Cerebellar nuclear complex (tissue), 1 donor: Measurements from ENCODE around the gene KLHL29.

Experiments
- DNase-seq, 2 experiments: peaks; one replicate each; lab custom pipeline; 2025; lab: John Stamatoyannopoulos, UW

Gene KLHL29

GRCh38 chr2:23616630-23617029, 231.7 kb downstream of the KLHL29 start:
- no peak for DNase-seq

DNA sequence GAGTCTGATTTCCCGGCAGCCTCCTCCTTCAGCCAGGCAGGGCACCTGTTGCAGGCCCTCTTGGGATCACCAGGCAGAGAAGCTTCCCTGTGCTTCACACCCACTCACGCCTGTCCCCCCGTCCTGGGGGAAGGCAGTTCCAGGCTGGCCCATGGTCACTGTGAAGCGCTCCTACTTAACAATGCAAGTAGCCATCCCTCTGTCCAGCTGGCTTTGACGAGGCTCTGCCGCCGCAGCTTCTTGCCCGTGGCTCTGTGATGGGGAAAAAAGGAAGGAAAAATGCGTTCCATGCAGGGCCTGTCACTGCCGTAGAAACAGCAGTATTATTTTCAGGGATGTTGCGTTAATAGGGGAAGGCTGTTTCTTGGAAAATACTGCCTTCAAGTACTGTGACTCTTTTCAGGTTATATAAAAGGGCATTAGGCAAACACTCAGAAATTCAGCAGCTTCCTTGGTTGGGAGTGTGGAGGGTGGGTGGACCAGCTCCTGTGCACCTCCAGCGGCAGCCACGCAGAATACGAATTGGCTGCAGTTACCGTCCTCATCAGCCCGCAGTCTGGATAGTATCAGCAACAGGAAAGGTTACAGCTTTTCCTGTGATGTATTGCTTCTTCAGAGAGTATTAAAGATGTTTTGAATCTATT, 232.3 kb downstream of the KLHL29 start:
- no peak for DNase-seq

DNA sequence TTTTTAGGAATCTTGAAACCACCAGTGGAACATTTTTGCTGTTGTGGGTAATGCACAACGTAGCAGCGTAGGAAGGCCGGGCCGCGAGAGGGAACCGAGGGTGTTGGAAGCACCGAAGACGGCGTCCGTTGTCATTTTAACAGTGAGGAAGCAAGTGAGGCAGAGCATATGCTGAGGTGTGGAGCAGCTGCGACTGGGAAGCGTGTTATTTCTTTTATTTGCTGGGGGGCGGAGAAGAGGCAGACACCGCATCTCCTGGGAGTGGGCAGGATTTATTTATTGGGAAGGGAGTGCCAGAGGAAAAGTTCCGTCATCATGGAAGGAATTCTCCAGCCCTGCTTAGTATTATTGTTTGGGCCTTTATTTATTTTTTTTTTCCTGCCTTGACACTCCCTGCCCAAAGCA, 232.8 kb downstream of the KLHL29 start:
- DNase-seq = no peak

DNA sequence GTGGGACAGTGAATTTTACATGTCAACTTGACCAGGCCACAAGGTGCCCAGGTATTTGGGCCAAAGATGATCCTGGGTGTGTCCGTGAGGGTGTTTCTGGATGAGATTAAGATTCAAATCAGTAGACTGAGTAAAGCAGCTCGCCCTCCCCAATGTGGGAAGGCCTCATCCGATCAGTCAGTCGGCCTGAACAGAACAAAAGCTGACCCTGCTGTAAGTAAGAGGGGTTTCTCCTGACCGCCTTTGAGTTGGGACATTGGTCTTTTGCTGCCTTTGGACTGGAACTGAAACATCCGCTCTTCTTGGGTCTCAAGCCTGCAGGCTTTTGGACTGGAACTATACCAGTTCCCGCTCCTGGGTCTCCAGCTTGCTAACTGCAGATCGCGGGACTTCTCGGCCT, 233.3 kb downstream of the KLHL29 start:
- DNase-seq = no peak

- no peak for DNase-seq
Measured at GRCh38 chr2:23618794-23619530, 234.0 kb downstream of the KLHL29 start.

- no peak for DNase-seq
Measured at GRCh38 chr2:23619941-23620340, 235.0 kb downstream of the KLHL29 start.

GRCh38 chr2:23620841-23621341, 235.9 kb downstream of the KLHL29 start:
- DNase-seq = no peak

DNA sequence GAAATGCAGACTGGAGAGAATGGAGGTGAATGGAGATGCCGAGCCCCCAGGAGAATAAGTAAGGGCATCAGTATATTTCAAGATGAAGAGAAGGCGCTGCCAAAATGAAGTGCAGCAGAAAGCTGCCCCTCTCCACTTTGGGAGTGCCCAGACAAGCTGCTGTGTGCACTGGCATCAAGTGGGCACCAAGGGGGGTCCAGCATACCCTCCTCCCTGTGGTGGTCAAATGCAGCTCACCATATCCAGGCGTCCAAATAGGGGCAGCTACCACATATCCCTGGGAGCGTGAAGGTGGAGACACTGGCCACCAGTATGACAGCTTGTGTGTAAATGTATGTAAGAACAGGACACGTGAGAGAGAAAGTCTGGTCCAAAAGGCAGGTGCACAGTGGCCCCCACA, 236.6 kb downstream of the KLHL29 start:
- DNase-seq = no peak

- DNase-seq = no peak
Measured at GRCh38 chr2:23622466-23622865, 237.5 kb downstream of the KLHL29 start.

GRCh38 chr2:23622966-23623675, 238.1 kb downstream of the KLHL29 start:
- no peak for DNase-seq

GRCh38 chr2:23624378-23624777, 239.4 kb downstream of the KLHL29 start:
- DNase-seq = no peak

DNA sequence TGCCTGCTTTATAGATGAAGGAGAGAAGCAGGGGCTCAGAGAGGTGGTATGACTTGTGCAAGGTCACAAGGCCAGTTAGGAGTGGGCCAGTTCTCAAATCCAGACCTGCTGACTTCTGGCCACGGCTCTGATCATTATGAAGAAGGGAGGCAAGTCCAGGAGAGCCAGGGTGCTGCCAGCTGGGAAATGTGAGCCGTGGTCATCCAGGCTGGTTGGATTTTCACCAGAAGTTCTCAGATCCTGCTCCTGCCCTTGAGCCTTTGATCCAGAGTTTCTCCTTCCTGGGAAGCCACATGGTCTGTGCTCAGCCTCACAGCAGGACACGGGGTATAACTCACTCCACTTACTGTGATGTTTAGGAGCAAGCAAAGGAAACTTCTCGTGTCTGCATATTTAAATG, 239.9 kb downstream of the KLHL29 start:
- DNase-seq = no peak

- DNase-seq = no peak
Measured at GRCh38 chr2:23625726-23626125, 240.7 kb downstream of the KLHL29 start.

GRCh38 chr2:23626701-23627230, 241.8 kb downstream of the KLHL29 start:
- DNase-seq = no peak

DNA sequence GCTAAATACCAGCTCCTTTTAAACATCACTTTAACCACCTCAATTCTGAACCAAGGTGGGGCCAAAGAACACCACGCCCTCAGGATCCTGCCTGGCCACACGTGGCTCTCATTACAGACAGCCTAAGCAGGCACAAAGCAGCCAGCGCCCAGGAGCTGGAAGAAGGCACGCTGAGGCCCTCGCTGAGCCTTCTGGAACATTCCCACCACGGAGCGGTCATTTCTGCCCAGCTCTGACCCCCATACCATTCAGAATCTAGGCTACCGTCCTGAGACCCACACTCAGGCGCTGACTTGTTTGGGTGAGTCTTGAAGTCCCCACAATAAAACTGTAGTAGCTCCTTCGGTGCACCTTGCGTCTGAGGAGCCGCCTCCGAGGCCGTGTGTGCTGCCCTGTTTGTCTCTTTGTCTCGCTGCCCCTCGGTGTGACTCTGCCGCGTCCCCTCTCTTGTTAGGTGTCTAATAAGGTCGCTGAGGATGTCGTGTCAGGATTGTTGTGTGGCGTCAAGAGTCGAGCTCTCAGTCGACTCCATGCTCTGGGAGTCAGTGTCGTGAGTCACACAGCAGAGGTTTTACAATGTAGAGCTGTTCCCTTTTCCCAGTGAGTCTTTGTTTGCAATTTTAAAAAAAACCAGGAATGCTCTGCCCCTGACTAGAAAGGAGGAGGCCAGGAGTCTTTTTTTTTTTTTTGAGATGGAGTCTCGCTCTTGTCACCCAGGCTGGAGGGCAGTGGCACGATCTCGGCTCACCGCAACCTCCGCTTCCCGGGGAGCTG, 242.4 kb downstream of the KLHL29 start:
- no peak for DNase-seq

- DNase-seq = no peak
Measured at GRCh38 chr2:23628926-23629771, 244.2 kb downstream of the KLHL29 start.

DNA sequence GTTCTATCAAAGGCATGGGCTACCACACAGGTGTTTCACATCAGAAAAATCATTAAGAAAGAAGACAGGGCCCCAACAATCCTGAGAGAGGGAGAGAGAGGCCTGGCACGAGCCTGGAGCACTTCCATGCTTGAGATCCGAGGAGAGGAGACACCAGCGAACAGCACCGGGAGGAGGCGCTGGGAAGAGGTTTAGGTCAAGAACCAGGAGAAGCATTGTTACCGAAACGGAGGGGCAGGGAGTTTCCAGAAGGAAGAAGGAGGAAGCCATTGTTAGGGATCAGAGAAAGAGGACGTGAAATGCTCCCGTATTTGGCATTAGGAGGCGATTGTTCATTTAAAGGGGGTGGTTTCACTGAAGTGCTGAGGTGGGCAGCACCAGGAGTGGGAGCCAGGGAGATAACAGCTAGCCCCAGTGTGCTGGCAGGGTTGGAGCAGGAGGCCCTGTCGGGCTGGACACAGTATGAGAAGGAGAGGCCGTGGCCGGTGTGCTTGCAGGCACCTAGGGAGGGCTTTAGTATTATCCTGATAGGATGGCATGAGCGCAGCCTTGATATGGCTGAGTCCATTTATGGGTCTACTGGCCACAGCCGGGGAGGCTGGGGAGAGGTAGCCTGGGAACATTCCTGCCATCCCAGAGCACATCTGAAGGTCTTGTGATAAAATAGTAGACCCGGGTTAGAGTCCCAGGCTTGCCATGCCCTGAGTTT, 244.9 kb downstream of the KLHL29 start:
- no peak for DNase-seq

GRCh38 chr2:23630961-23631360, 246.0 kb downstream of the KLHL29 start:
- no peak for DNase-seq

- no peak for DNase-seq
Measured at GRCh38 chr2:23631389-23631788, 246.4 kb downstream of the KLHL29 start.

- DNase-seq = no peak
Measured at GRCh38 chr2:23632386-23632785, 247.4 kb downstream of the KLHL29 start.
